ENCODE measurements around the gene FREM1.

- TF ChIP-seq GABPA (IDR thresholded peaks at IDR 0.05; ENCODE audit: low read depth, low read length) (no peak), GABPA (CRISPR knock-in tag; IDR thresholded peaks at IDR 0.05; ENCODE audit: low read depth) (no peak), ZNF615 (CRISPR knock-in tag; IDR thresholded peaks at IDR 0.05; ENCODE audit: borderline replicate concordance) (no peak), MXD4 (CRISPR knock-in tag; IDR thresholded peaks at IDR 0.05) (no peak)
Observed at GRCh38 chr9:14924230-14925219, 14.3 kb upstream of the FREM1 start.
